ENCODE measurements around the gene PDPK1. TPM values are rescaled to one million over a fixed set of nuclear protein-coding genes. Genes with fewer than 3 reads are reported as not detected.
A peak's percentile ranks its signal among the peaks of the same experiment; 100 is the strongest.
"Not testable (repeated sequence)": the region's sequence is repeated elsewhere in the genome, so short reads cannot be mapped to it uniquely, and the experiment has no call there.

PDPK1 gene
- total RNA-seq, 1 experiment from 2014 or later: 57.4 TPM

GRCh38 chr16:2532494-2533141, 5.2 kb upstream of the PDPK1 start:
- BruUV-seq (replicated peaks): no TSS peak
- CTCF ChIA-PET: interaction anchor here (0.5 to 1.6 kb wide), 2 partner anchors 12 to 273 kb away, joined by 4 to 8 read pairs; no protein-coding TSS in a partner anchor
- TF ChIP-seq CTCF (IDR thresholded peaks at IDR 0.05; ENCODE audit: unreplicated experiment): no peak
- H3K4me3 Mint-ChIP-seq (ENCODE audit: low read depth, unreplicated experiment): peak overlapping the region; percentile 89
- no peaks in the 10 kb centered on the region for H3K27me3 Mint-ChIP-seq (ENCODE audit: unreplicated experiment)
- intact Hi-C loops (cut with micrococcal nuclease; ENCODE audit: unreplicated experiment): no loop called here
- H3K4me1 Mint-ChIP-seq (ENCODE audit: low read depth, unreplicated experiment): peaks cover 9% of the 10 kb centered on the region
- peak overlapping the region; percentile 98 for H3K27ac Mint-ChIP-seq (ENCODE audit: unreplicated experiment)
- DNase-seq: peak; percentile 83
- H3K9me3 Mint-ChIP-seq (ENCODE audit: low read depth, unreplicated experiment): no peaks in the 10 kb centered on the region
- H3K36me3 Mint-ChIP-seq (ENCODE audit: insufficient read depth, unreplicated experiment): peaks cover 62% of the 10 kb centered on the region

- Mint-ChIP-seq H3K36me3 (ENCODE audit: insufficient read depth, unreplicated experiment) (peaks cover 62% of the 10 kb centered on the region), H3K27ac (ENCODE audit: unreplicated experiment) (peak overlapping the region; percentile 98), H3K4me3 (ENCODE audit: low read depth, unreplicated experiment) (peak overlapping the region; percentile 89)
- H3K9me3 Mint-ChIP-seq (ENCODE audit: low read depth, unreplicated experiment); BruUV-seq (replicated peaks); CTCF ChIA-PET; intact Hi-C loops (cut with micrococcal nuclease; ENCODE audit: unreplicated experiment); H3K27me3 Mint-ChIP-seq (ENCODE audit: unreplicated experiment); DNase-seq; H3K4me1 Mint-ChIP-seq (ENCODE audit: low read depth, unreplicated experiment): not testable (repeated sequence)
These were observed 4.6 kb upstream of the PDPK1 start for GRCh38 chr16:2533142-2533755.

- no peak for DNase-seq
- TF ChIP-seq CTCF (IDR thresholded peaks at IDR 0.05; ENCODE audit: unreplicated experiment): no peak
- intact Hi-C loops (cut with micrococcal nuclease; ENCODE audit: unreplicated experiment): no loop called here
- H3K4me3 Mint-ChIP-seq (ENCODE audit: low read depth, unreplicated experiment): no peak overlapping the region
- peaks cover 64% of the 10 kb centered on the region for H3K36me3 Mint-ChIP-seq (ENCODE audit: insufficient read depth, unreplicated experiment)
- no peaks in the 10 kb centered on the region for H3K9me3 Mint-ChIP-seq (ENCODE audit: low read depth, unreplicated experiment)
- no peaks in the 10 kb centered on the region for H3K27me3 Mint-ChIP-seq (ENCODE audit: unreplicated experiment)
- no TSS peak for BruUV-seq (replicated peaks)
- CTCF ChIA-PET: no interaction called here
- H3K27ac Mint-ChIP-seq (ENCODE audit: unreplicated experiment): no peak overlapping the region
- peaks cover 15% of the 10 kb centered on the region for H3K4me1 Mint-ChIP-seq (ENCODE audit: low read depth, unreplicated experiment)
These were observed 3.9 kb upstream of the PDPK1 start for GRCh38 chr16:2533912-2534311.

- BruUV-seq (replicated peaks); H3K27me3 Mint-ChIP-seq (ENCODE audit: unreplicated experiment); H3K4me3 Mint-ChIP-seq (ENCODE audit: low read depth, unreplicated experiment); DNase-seq; CTCF ChIA-PET; intact Hi-C loops (cut with micrococcal nuclease; ENCODE audit: unreplicated experiment); H3K9me3 Mint-ChIP-seq (ENCODE audit: low read depth, unreplicated experiment); H3K27ac Mint-ChIP-seq (ENCODE audit: unreplicated experiment): not testable (repeated sequence)
- Mint-ChIP-seq H3K4me1 (ENCODE audit: low read depth, unreplicated experiment) (peaks cover 20% of the 10 kb centered on the region), H3K36me3 (ENCODE audit: insufficient read depth, unreplicated experiment) (peaks cover 66% of the 10 kb centered on the region)
These were observed 3.5 kb upstream of the PDPK1 start for GRCh38 chr16:2534335-2534734.

GRCh38 chr16:2535625-2536013, 2.2 kb upstream of the PDPK1 start:
- Mint-ChIP-seq H3K36me3 (ENCODE audit: insufficient read depth, unreplicated experiment) (peaks cover 55% of the 10 kb centered on the region), H3K27ac (ENCODE audit: unreplicated experiment) (no peak overlapping the region), H3K4me1 (ENCODE audit: low read depth, unreplicated experiment) (peaks cover 27% of the 10 kb centered on the region), H3K9me3 (ENCODE audit: low read depth, unreplicated experiment) (no peaks in the 10 kb centered on the region), H3K4me3 (ENCODE audit: low read depth, unreplicated experiment) (no peak overlapping the region), H3K27me3 (ENCODE audit: unreplicated experiment) (no peaks in the 10 kb centered on the region)
- CTCF ChIA-PET: no interaction called here
- DNase-seq: no peak
- intact Hi-C loops (cut with micrococcal nuclease; ENCODE audit: unreplicated experiment): no loop called here
- no peak for TF ChIP-seq CTCF (IDR thresholded peaks at IDR 0.05; ENCODE audit: unreplicated experiment)
- no TSS peak for BruUV-seq (replicated peaks)

- H3K9me3 Mint-ChIP-seq (ENCODE audit: low read depth, unreplicated experiment); H3K27me3 Mint-ChIP-seq (ENCODE audit: unreplicated experiment); DNase-seq; BruUV-seq (replicated peaks); intact Hi-C loops (cut with micrococcal nuclease; ENCODE audit: unreplicated experiment); H3K27ac Mint-ChIP-seq (ENCODE audit: unreplicated experiment): not testable (repeated sequence)
- Mint-ChIP-seq H3K4me3 (ENCODE audit: low read depth, unreplicated experiment) (peak overlapping the region; percentile 77), H3K4me1 (ENCODE audit: low read depth, unreplicated experiment) (peaks cover 38% of the 10 kb centered on the region), H3K36me3 (ENCODE audit: insufficient read depth, unreplicated experiment) (peaks cover 43% of the 10 kb centered on the region)
- CTCF ChIA-PET: interaction anchor here (0.7 kb wide), 1 partner anchor 373 kb away, joined by 9 read pairs; the partner anchor contains the start of gene FLYWCH1
These were observed 1.5 kb downstream of the PDPK1 start for GRCh38 chr16:2539192-2539844.
